Liver (tissue), 3 donors: Measurements from ENCODE around the gene BIN1.

Source experiments
- ATF3 ChIP-seq: IDR thresholded peaks from 2 replicates; pipeline ENCODE4 v1.6.1; 2016; ENCODE audit warnings: antibody characterized with exemption
- CTCF ChIP-seq: fragments of 150-350 bp; IDR thresholded peaks from 2 replicates; pipeline ENCODE4 v1.5.1; 2017; ENCODE audit warnings: improper control_type of control experiment, low read depth, low read length; ENCODE audit not compliant: missing input control
- EGR1 ChIP-seq, 2 donors: IDR thresholded peaks; 2 replicates each; pipeline ENCODE4 v1.6.1; 2016 to 2018; ENCODE audit warnings: antibody characterized with exemption in 2 of 2, low read depth in 2 of 2
- FOXA1 ChIP-seq: IDR thresholded peaks from 2 replicates; pipeline ENCODE4 v1.6.1; 2016; ENCODE audit warnings: antibody characterized with exemption
- FOXA2 ChIP-seq: IDR thresholded peaks from 2 replicates; pipeline ENCODE4 v1.6.1; 2016; ENCODE audit warnings: antibody characterized with exemption
- GABPA ChIP-seq, 2 donors: IDR thresholded peaks in 1 of 2; conservative IDR thresholded peaks in 1 of 2; 2 replicates each; pipeline ENCODE4 v1.6.1; 2016; ENCODE audit warnings: antibody characterized with exemption in 2 of 2, mild to moderate bottlenecking in 1 of 2, moderate library complexity in 1 of 2
- MAX ChIP-seq: IDR thresholded peaks from 2 replicates; pipeline ENCODE4 v1.6.1; 2016; ENCODE audit warnings: antibody characterized with exemption
- REST ChIP-seq: IDR thresholded peaks from 2 replicates; pipeline ENCODE4 v1.6.1; 2016; ENCODE audit warnings: antibody characterized with exemption, mild to moderate bottlenecking
- SP1 ChIP-seq: IDR thresholded peaks from 2 replicates; pipeline ENCODE4 v1.6.1; 2018; ENCODE audit warnings: antibody characterized with exemption, mild to moderate bottlenecking
- YY1 ChIP-seq: IDR thresholded peaks from 2 replicates; pipeline ENCODE4 v1.6.1; 2016; ENCODE audit warnings: antibody characterized with exemption, mild to moderate bottlenecking
- donor health status: healthy.
- donor health status: healthy.

GRCh38 chr2:127054604-127054930 lies 52.4 kb downstream of the BIN1 start:
- TF ChIP-seq CTCF (no peak), GABPA (IDR thresholded peaks at IDR 0.05 in 1 of 2, conservative IDR thresholded peaks at IDR 0.05 in 1 of 2) (no peak), SP1 (no peak), MAX (no peak), YY1 (no peak), FOXA1 (no peak), ATF3 (no peak), REST (no peak), EGR1 (IDR thresholded peaks at IDR 0.05; ENCODE audit: low read depth in 2 of 2) (no peak), FOXA2 (no peak)
